IMR-90 (cell line): ENCODE data around the gene IRF4. TPM values are rescaled to one million over a fixed set of nuclear protein-coding genes. Genes with fewer than 3 reads are reported as not detected.

Experiments used
- ATAC-seq: fragments of 200-7000 bp; cut with Tn5 transposase; 2 replicates; pipeline ENCODE4 v1.9.1; 2020; ENCODE audit warnings: low read depth, mild to moderate bottlenecking, moderate library complexity
- BruUV-seq: library from RNA; stranded (reverse); fragments of 400-500 nt; replicated peaks from 2 replicates; lab custom pipeline; 2021; lab: Mats Ljungman, UMichigan
- CTCF ChIA-PET: fragments of 300-600 bp; formaldehyde crosslinking; extraction: SDS; loops from one replicate; lab custom pipeline; 2021; ENCODE audit warnings: antibody characterized with exemption; lab: Yijun Ruan, JAX
- POLR2A ChIA-PET: fragments of 300-600 bp; sonication (Branson Sonifier 250); formaldehyde crosslinking; loops from one replicate; lab custom pipeline; 2022; ENCODE audit warnings: antibody characterized with exemption; ENCODE audit not compliant: unreplicated experiment; lab: Charles Lee
- DNase-seq: peaks from one replicate; pipeline ENCODE4 v3.0.0; 2013
- H2AFZ ChIP-seq: replicated peaks from 2 replicates; pipeline ENCODE3; 2013; ENCODE audit warnings: low read length, mild to moderate bottlenecking; ENCODE audit not compliant: poor library complexity
- H2AK5ac ChIP-seq: 2 replicates; pipeline ENCODE4 v1.6.1; 2013; ENCODE audit warnings: low read depth, low read length, inconsistent platforms
- H2AK9ac ChIP-seq: replicated peaks from 2 replicates; pipeline ENCODE3; 2013; ENCODE audit warnings: mild to moderate bottlenecking, low read depth, low read length, moderate library complexity; ENCODE audit not compliant: poor library complexity
- H2BK120ac ChIP-seq: 2 replicates; pipeline ENCODE4 v1.6.1; 2013; ENCODE audit warnings: low read depth, low read length, inconsistent platforms
- H2BK15ac ChIP-seq: 3 replicates; pipeline ENCODE4 v1.6.1; 2013; ENCODE audit warnings: low read depth, low read length, inconsistent platforms
- H2BK20ac ChIP-seq: 2 replicates; pipeline ENCODE4 v1.6.1; 2013; ENCODE audit warnings: low read depth, mild to moderate bottlenecking, inconsistent platforms, low read length, moderate library complexity
- H2BK5ac ChIP-seq: 2 replicates; pipeline ENCODE4 v1.6.1; 2013; ENCODE audit warnings: mild to moderate bottlenecking, low read depth, low read length, inconsistent platforms; ENCODE audit not compliant: poor library complexity, severe bottlenecking
- H3K14ac ChIP-seq: replicated peaks from 2 replicates; pipeline ENCODE4 v1.6.1; 2013; ENCODE audit warnings: low read depth, low read length, inconsistent platforms
- H3K18ac ChIP-seq: 2 replicates; pipeline ENCODE4 v1.6.1; 2013; ENCODE audit warnings: low read depth, low read length, control low read depth
- H3K23ac ChIP-seq: 2 replicates; pipeline ENCODE4 v1.6.1; 2013; ENCODE audit warnings: low read depth, low read length, inconsistent platforms
- H3K27ac ChIP-seq: 2 replicates; pipeline ENCODE4 v1.5.1; 2013; ENCODE audit warnings: mild to moderate bottlenecking, control low read depth, low read length; ENCODE audit not compliant: insufficient read depth
- H3K27me3 ChIP-seq: 2 replicates; pipeline ENCODE4 v1.6.1; 2013; ENCODE audit warnings: low read length; ENCODE audit not compliant: control insufficient read depth, insufficient read depth
- H3K36me3 ChIP-seq: 2 replicates; pipeline ENCODE4 v1.6.1; 2013; ENCODE audit warnings: low read length, mixed read lengths; ENCODE audit not compliant: control insufficient read depth, insufficient read depth
- H3K4ac ChIP-seq: 2 replicates; pipeline ENCODE4 v1.6.1; 2013; ENCODE audit warnings: low read depth, low read length, inconsistent platforms
- H3K4me1 ChIP-seq: 2 replicates; pipeline ENCODE4 v1.6.1; 2013; ENCODE audit warnings: low read length, mixed read lengths; ENCODE audit not compliant: control insufficient read depth, insufficient read depth
- H3K4me2 ChIP-seq: 2 replicates; pipeline ENCODE4 v1.6.1; 2013; ENCODE audit warnings: low read depth, mild to moderate bottlenecking, control low read depth, low read length, moderate library complexity
- H3K4me3 ChIP-seq: 2 replicates; pipeline ENCODE4 v1.5.1; 2013; ENCODE audit warnings: low read depth, mild to moderate bottlenecking, control low read depth, low read length, moderate library complexity; ENCODE audit not compliant: insufficient read depth
- H3K56ac ChIP-seq: 2 replicates; pipeline ENCODE4 v1.6.1; 2013; ENCODE audit warnings: low read length, inconsistent platforms; ENCODE audit not compliant: insufficient read depth; ENCODE audit errors: extremely low read depth
- H3K79me1 ChIP-seq, 2 experiments: 2 replicates each; pipeline ENCODE4 v1.6.1; 2013; ENCODE audit warnings: low read length in 2 of 2, inconsistent platforms in 1 of 2, low read depth in 1 of 2
- H3K9ac ChIP-seq: 2 replicates; pipeline ENCODE4 v1.6.1; 2013; ENCODE audit warnings: low read depth, low read length, control low read depth
- H3K9me1 ChIP-seq: 2 replicates; pipeline ENCODE4 v1.6.1; 2013; ENCODE audit warnings: low read length, inconsistent platforms; ENCODE audit not compliant: insufficient read depth
- H3K9me3 ChIP-seq: 2 replicates; pipeline ENCODE4 v1.6.1; 2013; ENCODE audit warnings: low read length; ENCODE audit not compliant: control insufficient read depth, insufficient read depth
- H4K20me1 ChIP-seq: 2 replicates; pipeline ENCODE4 v1.6.1; 2013; ENCODE audit warnings: low read length, inconsistent platforms; ENCODE audit not compliant: insufficient read depth
- H4K5ac ChIP-seq: 2 replicates; pipeline ENCODE4 v1.6.1; 2013; ENCODE audit warnings: mild to moderate bottlenecking, low read depth, low read length, control low read depth
- H4K8ac ChIP-seq, 2 experiments: 2 replicates each; pipeline ENCODE4 v1.6.1; 2013; ENCODE audit warnings: low read depth in 2 of 2, low read length in 2 of 2, control low read depth in 1 of 2, inconsistent platforms in 1 of 2
- H4K91ac ChIP-seq: 2 replicates; pipeline ENCODE4 v1.6.1; 2013; ENCODE audit warnings: low read depth, low read length, inconsistent platforms; ENCODE audit not compliant: insufficient read depth
- CHD1 ChIP-seq: IDR thresholded peaks from 2 replicates; pipeline ENCODE4 v1.6.1; 2012; ENCODE audit warnings: low read depth, low read length, improper control_type of control experiment
- MAZ ChIP-seq: IDR thresholded peaks from 2 replicates; pipeline ENCODE4 v1.6.1; 2012; ENCODE audit warnings: low read depth, mild to moderate bottlenecking, low read length, improper control_type of control experiment, moderate library complexity, borderline replicate concordance
- MXI1 ChIP-seq: IDR thresholded peaks from 2 replicates; pipeline ENCODE4 v1.6.1; 2012; ENCODE audit warnings: low read depth, mild to moderate bottlenecking, low read length, moderate library complexity, borderline replicate concordance
- NFE2L2 ChIP-seq: fragments of 150-350 bp; IDR thresholded peaks from 2 replicates; pipeline ENCODE4 v1.6.1; 2016; ENCODE audit warnings: low read depth, mild to moderate bottlenecking, low read length
- POLR2A ChIP-seq: IDR thresholded peaks from 2 replicates; pipeline ENCODE4 v1.6.1; 2012; ENCODE audit warnings: mild to moderate bottlenecking, low read depth, low read length
- RAD21 ChIP-seq: IDR thresholded peaks from 2 replicates; pipeline ENCODE4 v1.6.1; 2012; ENCODE audit warnings: low read length, improper control_type of control experiment
- RCOR1 ChIP-seq: IDR thresholded peaks from 2 replicates; pipeline ENCODE4 v1.6.1; 2012; ENCODE audit warnings: mild to moderate bottlenecking, low read length, improper control_type of control experiment; ENCODE audit not compliant: insufficient replicate concordance
- RFX5 ChIP-seq: IDR thresholded peaks from 2 replicates; pipeline ENCODE4 v1.8.0; 2012; ENCODE audit warnings: low read depth, mild to moderate bottlenecking, low read length, moderate library complexity
- SMC3 ChIP-seq: fragments of 150-350 bp; IDR thresholded peaks from 2 replicates; pipeline ENCODE4 v1.6.1; 2016; ENCODE audit warnings: low read depth, mild to moderate bottlenecking, antibody characterized with exemption, low read length, moderate library complexity
- WGBS, 2 experiments: methylation state at CpG; one replicate each; pipeline versions ENCODE4 v1.1.5 to v1.1.7; 2013; ENCODE audit warnings: missing lambda C conversion rate in 2 of 2; ENCODE audit not compliant: insufficient read length in 1 of 2; ENCODE audit errors: extremely low coverage in 2 of 2; 5-methylcytosine and 5-hydroxymethylcytosine counted together
- dilution Hi-C: fragments of 300-500 bp; cut with HindIII; formaldehyde crosslinking; loops from one replicate; pipeline ENCODE4 v1.14.3; 2018; ENCODE audit warnings: low sequenced_read_pairs; ENCODE audit not compliant: unreplicated experiment
- in situ Hi-C: fragments of 300-500 bp; cut with MboI; formaldehyde crosslinking; loops from 3 replicates; pipeline ENCODE4 v1.14.3; 2019; ENCODE audit warnings: low sequenced_read_pairs, inconsistent platforms, mixed read lengths
- intact Hi-C: fragments of 100-400 bp; cut with micrococcal nuclease; formaldehyde crosslinking; loops from 2 replicates; pipeline ENCODE4 v1.10.0; 2022
- polyA plus RNA-seq, 3 experiments: library from polyadenylated mRNA; depleted of rRNA; stranded (reverse); fragments of >200 nt; gene quantifications; 2 replicates each; pipeline ENCODE4 v1.2.3, GENCODE V29; 2012; ENCODE audit warnings: low replicate concordance in 1 of 3
- total RNA-seq: library from RNA; depleted of rRNA; stranded (reverse); fragments of >200 nt; gene quantifications from 2 replicates; pipeline ENCODE4 v1.2.3, GENCODE V29; 2012
- TF ChIP-seq, protein P1 (sequence below): fragments of 150-350 bp; IDR thresholded peaks from 2 replicates; pipeline ENCODE4 v1.6.1; 2016; ENCODE audit warnings: low read depth, mild to moderate bottlenecking, low read length, moderate library complexity, borderline replicate concordance
- TF ChIP-seq, protein P2 (sequence below): conservative IDR thresholded peaks from 2 replicates; pipeline ENCODE4 v1.5.1; 2012; ENCODE audit warnings: mild to moderate bottlenecking, low read depth, low read length, improper control_type of control experiment

Gene IRF4
- total and polyA plus RNA-seq, 2 of the 4 experiments (the other 2 are of a cell fraction), result not detected

DNA sequence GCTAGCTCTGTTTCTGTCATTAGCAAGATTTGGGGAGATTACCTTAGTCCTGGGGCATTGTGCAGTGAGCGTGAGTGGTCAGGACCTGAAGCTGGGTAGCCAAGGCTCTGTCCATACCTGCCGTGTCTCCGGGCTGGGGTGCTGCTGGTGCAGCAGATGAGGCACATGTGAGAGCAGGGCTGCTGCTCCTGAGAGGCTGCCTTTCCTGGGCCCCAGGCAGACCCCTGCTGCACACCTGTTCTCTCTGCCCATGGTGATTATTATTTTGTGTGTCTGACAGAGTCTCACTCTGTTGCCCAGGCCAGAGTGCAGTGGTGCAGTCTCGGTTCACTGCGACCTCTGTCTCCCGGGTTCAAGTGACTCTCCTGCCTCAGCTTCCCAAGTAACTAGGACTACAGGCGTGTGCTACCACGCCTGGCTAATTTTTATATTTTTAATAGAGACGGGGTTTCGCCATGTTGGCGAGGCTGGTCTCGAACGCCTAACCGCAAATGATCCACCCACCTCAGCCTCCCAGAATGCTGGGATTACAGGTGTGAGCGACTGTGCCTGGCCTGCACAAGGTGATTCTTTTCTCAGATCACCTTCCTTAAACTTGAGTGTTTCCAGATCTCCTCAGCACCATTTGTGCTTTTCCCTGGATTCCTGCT, 36.8 kb upstream of the IRF4 start:
- WGBS, 2 experiments, result 86% methylated on average over 11 of the region's 15 CpGs; no CpG with 5 or more reads in 1 of the 2 experiments
- POLR2A ChIA-PET, result no interaction called here

More for the DNA sequence above, 36.8 kb upstream of the IRF4 start:
- Histone ChIP-seq H3K9ac (no peak overlapping the region), H2AFZ (no peak overlapping the region), H2BK120ac (no peak overlapping the region), H3K27ac (no peak overlapping the region), H3K79me1 (no peaks in the 10 kb centered on the region), H3K14ac (no peak overlapping the region), H2BK5ac (no peak overlapping the region), H2BK20ac (no peak overlapping the region), H2AK5ac (no peak overlapping the region), H4K5ac (no peak overlapping the region), H3K23ac (no peak overlapping the region), H3K18ac (no peak overlapping the region), H3K9me3 (peaks cover 10% of the 10 kb centered on the region; the same call in 1 of the 2 replicates), H4K8ac (no peak overlapping the region), H4K91ac (no peak overlapping the region), H3K9me1 (no peaks in the 10 kb centered on the region), H3K27me3 (no peaks in the 10 kb centered on the region), H2AK9ac (no peak overlapping the region), H3K4ac (no peak overlapping the region), H3K4me2 (no peak overlapping the region), H4K20me1 (no peaks in the 10 kb centered on the region), H3K36me3 (no peaks in the 10 kb centered on the region), H3K4me1 (no peaks in the 10 kb centered on the region), H3K56ac (no peak overlapping the region), H2BK15ac (no peak overlapping the region), H3K4me3 (no peak overlapping the region)
- in situ Hi-C loops (no loop called here), intact Hi-C loops (loop anchor here (2.0 kb wide), 1 partner anchor 36 kb away; the partner anchor contains the start of gene IRF4), dilution Hi-C loops (no loop called here)
- CTCF ChIA-PET, result no interaction called here
- DNase-seq (no peak), ATAC-seq (no peak)
- TF ChIP-seq RCOR1, result no peak
- no peak for TF ChIP-seq POLR2A
- TF ChIP-seq MAZ, result no peak
- TF ChIP-seq, protein P1, sequence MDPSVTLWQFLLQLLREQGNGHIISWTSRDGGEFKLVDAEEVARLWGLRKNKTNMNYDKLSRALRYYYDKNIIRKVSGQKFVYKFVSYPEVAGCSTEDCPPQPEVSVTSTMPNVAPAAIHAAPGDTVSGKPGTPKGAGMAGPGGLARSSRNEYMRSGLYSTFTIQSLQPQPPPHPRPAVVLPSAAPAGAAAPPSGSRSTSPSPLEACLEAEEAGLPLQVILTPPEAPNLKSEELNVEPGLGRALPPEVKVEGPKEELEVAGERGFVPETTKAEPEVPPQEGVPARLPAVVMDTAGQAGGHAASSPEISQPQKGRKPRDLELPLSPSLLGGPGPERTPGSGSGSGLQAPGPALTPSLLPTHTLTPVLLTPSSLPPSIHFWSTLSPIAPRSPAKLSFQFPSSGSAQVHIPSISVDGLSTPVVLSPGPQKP, result no peak
- no peak for TF ChIP-seq SMC3
- no peak for TF ChIP-seq RAD21
- TF ChIP-seq RFX5, result no peak
- no peak for TF ChIP-seq MXI1
- no peak for TF ChIP-seq NFE2L2
- TF ChIP-seq, protein P2, sequence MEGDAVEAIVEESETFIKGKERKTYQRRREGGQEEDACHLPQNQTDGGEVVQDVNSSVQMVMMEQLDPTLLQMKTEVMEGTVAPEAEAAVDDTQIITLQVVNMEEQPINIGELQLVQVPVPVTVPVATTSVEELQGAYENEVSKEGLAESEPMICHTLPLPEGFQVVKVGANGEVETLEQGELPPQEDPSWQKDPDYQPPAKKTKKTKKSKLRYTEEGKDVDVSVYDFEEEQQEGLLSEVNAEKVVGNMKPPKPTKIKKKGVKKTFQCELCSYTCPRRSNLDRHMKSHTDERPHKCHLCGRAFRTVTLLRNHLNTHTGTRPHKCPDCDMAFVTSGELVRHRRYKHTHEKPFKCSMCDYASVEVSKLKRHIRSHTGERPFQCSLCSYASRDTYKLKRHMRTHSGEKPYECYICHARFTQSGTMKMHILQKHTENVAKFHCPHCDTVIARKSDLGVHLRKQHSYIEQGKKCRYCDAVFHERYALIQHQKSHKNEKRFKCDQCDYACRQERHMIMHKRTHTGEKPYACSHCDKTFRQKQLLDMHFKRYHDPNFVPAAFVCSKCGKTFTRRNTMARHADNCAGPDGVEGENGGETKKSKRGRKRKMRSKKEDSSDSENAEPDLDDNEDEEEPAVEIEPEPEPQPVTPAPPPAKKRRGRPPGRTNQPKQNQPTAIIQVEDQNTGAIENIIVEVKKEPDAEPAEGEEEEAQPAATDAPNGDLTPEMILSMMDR, result no peak
- no peak for TF ChIP-seq CHD1
- BruUV-seq, result no TSS peak
